IMR-90 (cell line): ENCODE measurements around the gene OR4C12. TPM values are rescaled to one million over a fixed set of nuclear protein-coding genes. Genes with fewer than 3 reads are reported as not detected.

Experiments
- ATAC-seq: fragments of 200-7000 bp; cut with Tn5 transposase; 2 replicates; pipeline ENCODE4 v1.9.1; 2020; ENCODE audit warnings: low read depth, mild to moderate bottlenecking, moderate library complexity
- BruUV-seq: library from RNA; stranded (reverse); fragments of 400-500 nt; replicated peaks from 2 replicates; lab custom pipeline; 2021; lab: Mats Ljungman, UMichigan
- CTCF ChIA-PET: fragments of 300-600 bp; formaldehyde crosslinking; extraction: SDS; loops from one replicate; lab custom pipeline; 2021; ENCODE audit warnings: antibody characterized with exemption; lab: Yijun Ruan, JAX
- POLR2A ChIA-PET: fragments of 300-600 bp; sonication (Branson Sonifier 250); formaldehyde crosslinking; loops from one replicate; lab custom pipeline; 2022; ENCODE audit warnings: antibody characterized with exemption; ENCODE audit not compliant: unreplicated experiment; lab: Charles Lee
- DNase-seq: peaks from one replicate; pipeline ENCODE4 v3.0.0; 2013
- H2AFZ ChIP-seq: replicated peaks from 2 replicates; pipeline ENCODE3; 2013; ENCODE audit warnings: low read length, mild to moderate bottlenecking; ENCODE audit not compliant: poor library complexity
- H2AK5ac ChIP-seq: 2 replicates; pipeline ENCODE4 v1.6.1; 2013; ENCODE audit warnings: low read depth, low read length, inconsistent platforms
- H2AK9ac ChIP-seq: replicated peaks from 2 replicates; pipeline ENCODE3; 2013; ENCODE audit warnings: mild to moderate bottlenecking, low read depth, low read length, moderate library complexity; ENCODE audit not compliant: poor library complexity
- H2BK120ac ChIP-seq: 2 replicates; pipeline ENCODE4 v1.6.1; 2013; ENCODE audit warnings: low read depth, low read length, inconsistent platforms
- H2BK15ac ChIP-seq: 3 replicates; pipeline ENCODE4 v1.6.1; 2013; ENCODE audit warnings: low read depth, low read length, inconsistent platforms
- H2BK20ac ChIP-seq: 2 replicates; pipeline ENCODE4 v1.6.1; 2013; ENCODE audit warnings: low read depth, mild to moderate bottlenecking, inconsistent platforms, low read length, moderate library complexity
- H2BK5ac ChIP-seq: 2 replicates; pipeline ENCODE4 v1.6.1; 2013; ENCODE audit warnings: mild to moderate bottlenecking, low read depth, low read length, inconsistent platforms; ENCODE audit not compliant: poor library complexity, severe bottlenecking
- H3K14ac ChIP-seq: replicated peaks from 2 replicates; pipeline ENCODE4 v1.6.1; 2013; ENCODE audit warnings: low read depth, low read length, inconsistent platforms
- H3K18ac ChIP-seq: 2 replicates; pipeline ENCODE4 v1.6.1; 2013; ENCODE audit warnings: low read depth, low read length, control low read depth
- H3K23ac ChIP-seq: 2 replicates; pipeline ENCODE4 v1.6.1; 2013; ENCODE audit warnings: low read depth, low read length, inconsistent platforms
- H3K27ac ChIP-seq: 2 replicates; pipeline ENCODE4 v1.5.1; 2013; ENCODE audit warnings: mild to moderate bottlenecking, control low read depth, low read length; ENCODE audit not compliant: insufficient read depth
- H3K27me3 ChIP-seq: 2 replicates; pipeline ENCODE4 v1.6.1; 2013; ENCODE audit warnings: low read length; ENCODE audit not compliant: control insufficient read depth, insufficient read depth
- H3K36me3 ChIP-seq: 2 replicates; pipeline ENCODE4 v1.6.1; 2013; ENCODE audit warnings: low read length, mixed read lengths; ENCODE audit not compliant: control insufficient read depth, insufficient read depth
- H3K4ac ChIP-seq: 2 replicates; pipeline ENCODE4 v1.6.1; 2013; ENCODE audit warnings: low read depth, low read length, inconsistent platforms
- H3K4me1 ChIP-seq: 2 replicates; pipeline ENCODE4 v1.6.1; 2013; ENCODE audit warnings: low read length, mixed read lengths; ENCODE audit not compliant: control insufficient read depth, insufficient read depth
- H3K4me2 ChIP-seq: 2 replicates; pipeline ENCODE4 v1.6.1; 2013; ENCODE audit warnings: low read depth, mild to moderate bottlenecking, control low read depth, low read length, moderate library complexity
- H3K4me3 ChIP-seq: 2 replicates; pipeline ENCODE4 v1.5.1; 2013; ENCODE audit warnings: low read depth, mild to moderate bottlenecking, control low read depth, low read length, moderate library complexity; ENCODE audit not compliant: insufficient read depth
- H3K56ac ChIP-seq: 2 replicates; pipeline ENCODE4 v1.6.1; 2013; ENCODE audit warnings: low read length, inconsistent platforms; ENCODE audit not compliant: insufficient read depth; ENCODE audit errors: extremely low read depth
- H3K79me1 ChIP-seq, 2 experiments: 2 replicates each; pipeline ENCODE4 v1.6.1; 2013; ENCODE audit warnings: low read length in 2 of 2, inconsistent platforms in 1 of 2, low read depth in 1 of 2
- H3K9ac ChIP-seq: 2 replicates; pipeline ENCODE4 v1.6.1; 2013; ENCODE audit warnings: low read depth, low read length, control low read depth
- H3K9me1 ChIP-seq: 2 replicates; pipeline ENCODE4 v1.6.1; 2013; ENCODE audit warnings: low read length, inconsistent platforms; ENCODE audit not compliant: insufficient read depth
- H3K9me3 ChIP-seq: 2 replicates; pipeline ENCODE4 v1.6.1; 2013; ENCODE audit warnings: low read length; ENCODE audit not compliant: control insufficient read depth, insufficient read depth
- H4K20me1 ChIP-seq: 2 replicates; pipeline ENCODE4 v1.6.1; 2013; ENCODE audit warnings: low read length, inconsistent platforms; ENCODE audit not compliant: insufficient read depth
- H4K5ac ChIP-seq: 2 replicates; pipeline ENCODE4 v1.6.1; 2013; ENCODE audit warnings: mild to moderate bottlenecking, low read depth, low read length, control low read depth
- H4K8ac ChIP-seq, 2 experiments: 2 replicates each; pipeline ENCODE4 v1.6.1; 2013; ENCODE audit warnings: low read depth in 2 of 2, low read length in 2 of 2, control low read depth in 1 of 2, inconsistent platforms in 1 of 2
- H4K91ac ChIP-seq: 2 replicates; pipeline ENCODE4 v1.6.1; 2013; ENCODE audit warnings: low read depth, low read length, inconsistent platforms; ENCODE audit not compliant: insufficient read depth
- BHLHE40 ChIP-seq: fragments of 150-350 bp; IDR thresholded peaks from 2 replicates; pipeline ENCODE4 v1.6.1; 2016; ENCODE audit warnings: mild to moderate bottlenecking, low read depth, low read length
- CHD1 ChIP-seq: IDR thresholded peaks from 2 replicates; pipeline ENCODE4 v1.6.1; 2012; ENCODE audit warnings: low read depth, low read length, improper control_type of control experiment
- MXI1 ChIP-seq: IDR thresholded peaks from 2 replicates; pipeline ENCODE4 v1.6.1; 2012; ENCODE audit warnings: low read depth, mild to moderate bottlenecking, low read length, moderate library complexity, borderline replicate concordance
- WGBS, 2 experiments: methylation state at CpG; one replicate each; pipeline versions ENCODE4 v1.1.5 to v1.1.7; 2013; ENCODE audit warnings: missing lambda C conversion rate in 2 of 2; ENCODE audit not compliant: insufficient read length in 1 of 2; ENCODE audit errors: extremely low coverage in 2 of 2; 5-methylcytosine and 5-hydroxymethylcytosine counted together
- dilution Hi-C: fragments of 300-500 bp; cut with HindIII; formaldehyde crosslinking; loops from one replicate; pipeline ENCODE4 v1.14.3; 2018; ENCODE audit warnings: low sequenced_read_pairs; ENCODE audit not compliant: unreplicated experiment
- in situ Hi-C: fragments of 300-500 bp; cut with MboI; formaldehyde crosslinking; loops from 3 replicates; pipeline ENCODE4 v1.14.3; 2019; ENCODE audit warnings: low sequenced_read_pairs, inconsistent platforms, mixed read lengths
- intact Hi-C: fragments of 100-400 bp; cut with micrococcal nuclease; formaldehyde crosslinking; loops from 2 replicates; pipeline ENCODE4 v1.10.0; 2022
- polyA plus RNA-seq, 3 experiments: library from polyadenylated mRNA; depleted of rRNA; stranded (reverse); fragments of >200 nt; gene quantifications; 2 replicates each; pipeline ENCODE4 v1.2.3, GENCODE V29; 2012; ENCODE audit warnings: low replicate concordance in 1 of 3
- total RNA-seq: library from RNA; depleted of rRNA; stranded (reverse); fragments of >200 nt; gene quantifications from 2 replicates; pipeline ENCODE4 v1.2.3, GENCODE V29; 2012
- TF ChIP-seq, protein P1 (sequence below): fragments of 150-350 bp; IDR thresholded peaks from 2 replicates; pipeline ENCODE4 v1.6.1; 2017; ENCODE audit warnings: mild to moderate bottlenecking, antibody characterized with exemption, low read length, low read depth

Gene OR4C12
- total and polyA plus RNA-seq, 2 of the 4 experiments (the other 2 are of a cell fraction): not detected

DNA sequence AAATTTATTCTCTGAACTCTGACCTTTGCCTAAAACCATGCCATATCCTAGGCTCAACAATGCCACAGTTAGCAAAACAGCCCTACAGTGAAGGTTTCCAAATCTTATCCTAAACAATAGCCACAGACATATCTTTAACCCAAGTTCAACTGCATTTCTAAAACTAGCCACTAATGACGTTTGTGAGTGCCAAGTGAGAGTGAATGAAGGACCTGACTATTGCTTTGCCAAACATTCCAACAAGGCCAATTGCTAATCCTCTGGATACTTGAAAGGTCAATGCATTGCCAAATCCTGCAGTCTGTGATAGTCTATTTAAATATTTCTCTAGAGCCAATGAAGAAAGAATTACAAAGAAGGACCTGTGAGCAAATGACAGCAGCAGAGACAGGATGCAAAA lies 47.9 kb upstream of the OR4C12 start:
- no peak overlapping the region for H3K4me3 ChIP-seq
- POLR2A ChIA-PET: no interaction called here
- H3K9ac ChIP-seq: no peak overlapping the region
- H4K91ac ChIP-seq: no peak overlapping the region
- H2BK15ac ChIP-seq: no peak overlapping the region
- no peak overlapping the region for H2BK5ac ChIP-seq
- no peak overlapping the region for H2BK20ac ChIP-seq
- H3K36me3 ChIP-seq: no peaks in the 10 kb centered on the region
- no peak overlapping the region for H3K4me2 ChIP-seq
- no peak overlapping the region for H3K27ac ChIP-seq
- H3K79me1 ChIP-seq: no peaks in the 10 kb centered on the region
- H4K8ac ChIP-seq: no peak overlapping the region
- no peak for ATAC-seq
- no peak overlapping the region for H2BK120ac ChIP-seq
- intact Hi-C loops (no loop called here), dilution Hi-C loops (no loop called here), in situ Hi-C loops (no loop called here)
- H4K5ac ChIP-seq: no peak overlapping the region
- no peak for DNase-seq
- H3K23ac ChIP-seq: no peak overlapping the region
- H4K20me1 ChIP-seq: no peaks in the 10 kb centered on the region
- H3K27me3 ChIP-seq: no peaks in the 10 kb centered on the region
- H2AK5ac ChIP-seq: no peak overlapping the region
- CTCF ChIA-PET: no interaction called here
- no peaks in the 10 kb centered on the region for H3K9me1 ChIP-seq
- H2AFZ ChIP-seq: no peak overlapping the region
- TF ChIP-seq, protein P1, sequence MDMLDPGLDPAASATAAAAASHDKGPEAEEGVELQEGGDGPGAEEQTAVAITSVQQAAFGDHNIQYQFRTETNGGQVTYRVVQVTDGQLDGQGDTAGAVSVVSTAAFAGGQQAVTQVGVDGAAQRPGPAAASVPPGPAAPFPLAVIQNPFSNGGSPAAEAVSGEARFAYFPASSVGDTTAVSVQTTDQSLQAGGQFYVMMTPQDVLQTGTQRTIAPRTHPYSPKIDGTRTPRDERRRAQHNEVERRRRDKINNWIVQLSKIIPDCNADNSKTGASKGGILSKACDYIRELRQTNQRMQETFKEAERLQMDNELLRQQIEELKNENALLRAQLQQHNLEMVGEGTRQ: no peak
- no peak for TF ChIP-seq CHD1
- no peak for TF ChIP-seq BHLHE40
- no peak for TF ChIP-seq MXI1
- BruUV-seq: no TSS peak
- H3K4ac ChIP-seq: no peak overlapping the region
- no peak overlapping the region for H3K56ac ChIP-seq
- H3K4me1 ChIP-seq: no peaks in the 10 kb centered on the region
- H3K18ac ChIP-seq: no peak overlapping the region
- no peak overlapping the region for H2AK9ac ChIP-seq
- no CpG with 5 or more reads among the region's 1 CpG for WGBS, 2 experiments
- H3K9me3 ChIP-seq: peaks cover 10% of the 10 kb centered on the region
- H3K14ac ChIP-seq: no peak overlapping the region
